Nephron (organoid): ENCODE measurements around the gene KDM5B.

Experiments
- H3K27ac Mint-ChIP-seq, 3 experiments: 2 replicates each; pipeline ENCODE4 v1.8.0; 2020; ENCODE audit warnings: mixed read lengths in 3 of 3, mild to moderate bottlenecking in 2 of 3, moderate library complexity in 1 of 3
- H3K27me3 Mint-ChIP-seq: 2 replicates; pipeline ENCODE4 v1.8.0; 2021; ENCODE audit warnings: low read depth, mild to moderate bottlenecking, moderate library complexity, mixed read lengths
- H3K36me3 Mint-ChIP-seq: 2 replicates; pipeline ENCODE4 v1.8.0; 2020; ENCODE audit warnings: low read depth, mixed read lengths
- H3K4me1 Mint-ChIP-seq: 2 replicates; pipeline ENCODE4 v1.8.0; 2020; ENCODE audit warnings: mixed read lengths
- H3K4me3 Mint-ChIP-seq, 3 experiments: 2 replicates each; pipeline ENCODE4 v1.8.0; 2020; ENCODE audit warnings: mild to moderate bottlenecking in 3 of 3, mixed read lengths in 3 of 3, moderate library complexity in 2 of 3
- H3K9me3 Mint-ChIP-seq: 2 replicates; pipeline ENCODE4 v1.8.0; 2020; ENCODE audit warnings: mixed read lengths
- CTCF ChIP-seq, 3 experiments: fragments of 200-600 bp; sonication (generic); IDR thresholded peaks; one replicate each; pipeline ENCODE4 v1.5.0; 2021; ENCODE audit warnings: antibody characterized with exemption in 3 of 3; ENCODE audit not compliant: unreplicated experiment in 3 of 3

KDM5B gene

DNA sequence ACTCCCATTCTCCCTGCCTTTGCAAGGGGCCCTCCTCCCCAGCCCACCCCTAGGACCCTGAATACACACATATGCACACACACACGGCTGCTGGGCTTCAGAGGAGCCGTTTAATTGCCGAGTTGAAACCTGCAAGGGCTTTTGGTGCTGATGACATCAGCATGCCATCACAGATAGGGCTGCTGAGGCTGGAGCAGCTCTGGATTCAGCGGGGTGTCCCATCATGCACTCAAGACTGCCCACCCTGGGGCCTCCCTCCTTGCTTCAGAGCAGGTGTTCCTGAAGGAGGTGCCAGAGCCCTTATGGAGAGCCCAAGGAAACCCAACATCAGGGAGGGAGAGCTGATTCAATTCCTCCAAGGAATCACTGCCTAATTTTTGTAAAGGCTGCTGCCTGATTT, 103.6 kb downstream of the KDM5B start:
- Mint-ChIP-seq H3K36me3 (no peaks in the 10 kb centered on the region), H3K27ac (no peak overlapping the region), H3K4me1 (no peaks in the 10 kb centered on the region), H3K9me3 (no peaks in the 10 kb centered on the region), H3K27me3 (peaks cover 67% of the 10 kb centered on the region), H3K4me3 (no peak overlapping the region)
- TF ChIP-seq CTCF (IDR thresholded peaks at IDR 0.05; ENCODE audit: unreplicated experiment in 3 of 3): no peak

DNA sequence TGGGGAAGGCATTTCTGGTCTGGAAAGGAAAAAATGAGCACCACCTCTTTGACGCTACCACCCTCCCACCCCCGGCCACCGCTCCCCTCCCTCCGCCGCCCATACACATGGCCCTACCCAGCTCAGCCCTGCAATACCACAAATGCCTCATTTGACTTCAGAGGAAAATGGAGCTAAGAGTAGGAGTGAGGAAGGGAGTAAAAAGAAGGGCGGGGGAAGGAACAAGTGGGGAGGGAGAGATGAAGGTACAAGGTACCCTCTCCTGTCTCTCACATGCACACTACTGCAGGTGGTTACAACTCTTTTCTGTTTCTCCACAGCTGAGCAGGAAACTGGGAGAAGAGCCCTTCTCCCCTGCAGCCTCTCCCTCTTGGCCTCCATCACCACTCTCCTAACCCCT, 105.0 kb downstream of the KDM5B start:
- peaks cover 55% of the 10 kb centered on the region for H3K27me3 Mint-ChIP-seq
- H3K4me1 Mint-ChIP-seq: no peaks in the 10 kb centered on the region
- no peaks in the 10 kb centered on the region for H3K36me3 Mint-ChIP-seq
- no peak for TF ChIP-seq CTCF (IDR thresholded peaks at IDR 0.05; ENCODE audit: unreplicated experiment in 3 of 3)
- no peak overlapping the region for H3K4me3 Mint-ChIP-seq
- no peaks in the 10 kb centered on the region for H3K9me3 Mint-ChIP-seq
- H3K27ac Mint-ChIP-seq: no peak overlapping the region

DNA sequence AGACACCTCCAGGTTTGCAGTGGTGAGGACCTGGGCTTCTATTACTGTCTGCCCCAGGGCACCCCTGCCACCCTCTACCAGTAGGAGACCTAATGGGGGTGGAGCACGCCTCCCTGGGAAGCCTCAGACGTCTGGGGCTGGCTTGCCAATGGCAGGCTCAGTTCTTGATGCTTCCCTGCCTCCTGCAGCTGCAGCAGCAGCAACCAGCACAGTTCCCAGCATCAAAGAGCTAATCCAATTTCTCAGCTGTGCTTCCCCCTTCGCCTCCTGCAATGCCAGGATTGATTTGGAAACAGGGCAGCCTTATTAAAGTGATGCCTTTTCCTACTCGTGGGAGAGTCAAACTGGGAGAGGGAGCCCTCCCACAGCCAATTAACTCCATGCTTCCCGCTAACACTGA, 106.1 kb downstream of the KDM5B start:
- no peaks in the 10 kb centered on the region for H3K9me3 Mint-ChIP-seq
- no peaks in the 10 kb centered on the region for H3K36me3 Mint-ChIP-seq
- H3K27ac Mint-ChIP-seq: no peak overlapping the region
- no peaks in the 10 kb centered on the region for H3K4me1 Mint-ChIP-seq
- peaks cover 53% of the 10 kb centered on the region for H3K27me3 Mint-ChIP-seq
- no peak overlapping the region for H3K4me3 Mint-ChIP-seq
- no peak for TF ChIP-seq CTCF (IDR thresholded peaks at IDR 0.05; ENCODE audit: unreplicated experiment in 3 of 3)

DNA sequence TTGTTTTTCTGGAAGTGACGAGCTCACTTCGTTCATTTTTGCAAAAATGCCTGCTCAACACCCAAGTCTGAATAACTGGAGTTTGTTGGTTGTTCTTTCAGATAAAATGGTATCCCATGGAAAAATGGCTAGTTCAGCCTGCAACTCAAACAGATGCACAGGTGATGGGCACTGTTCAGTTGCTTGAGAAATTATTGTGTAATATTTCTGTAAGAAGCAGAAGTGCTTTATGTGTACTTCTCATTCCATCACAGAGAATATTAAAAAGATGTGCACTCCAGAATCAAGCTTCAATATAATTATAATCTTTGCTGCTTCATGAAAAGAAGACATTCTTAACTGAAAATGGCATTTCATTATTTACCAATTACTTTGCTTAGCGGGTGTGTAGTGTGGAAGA, 107.0 kb downstream of the KDM5B start:
- Mint-ChIP-seq H3K9me3 (no peaks in the 10 kb centered on the region), H3K36me3 (no peaks in the 10 kb centered on the region), H3K4me1 (no peaks in the 10 kb centered on the region), H3K4me3 (no peak overlapping the region), H3K27me3 (peaks cover 50% of the 10 kb centered on the region), H3K27ac (no peak overlapping the region)
- TF ChIP-seq CTCF (IDR thresholded peaks at IDR 0.05; ENCODE audit: unreplicated experiment in 3 of 3): no peak

- H3K27me3 Mint-ChIP-seq: peaks cover 49% of the 10 kb centered on the region
- TF ChIP-seq CTCF (IDR thresholded peaks at IDR 0.05; ENCODE audit: unreplicated experiment in 3 of 3): no peak
- no peak overlapping the region for H3K4me3 Mint-ChIP-seq
- H3K9me3 Mint-ChIP-seq: no peaks in the 10 kb centered on the region
- H3K4me1 Mint-ChIP-seq: no peaks in the 10 kb centered on the region
- H3K36me3 Mint-ChIP-seq: no peaks in the 10 kb centered on the region
- no peak overlapping the region for H3K27ac Mint-ChIP-seq
Observed at GRCh38 chr1:202700061-202700460, 108.2 kb downstream of the KDM5B start.

DNA sequence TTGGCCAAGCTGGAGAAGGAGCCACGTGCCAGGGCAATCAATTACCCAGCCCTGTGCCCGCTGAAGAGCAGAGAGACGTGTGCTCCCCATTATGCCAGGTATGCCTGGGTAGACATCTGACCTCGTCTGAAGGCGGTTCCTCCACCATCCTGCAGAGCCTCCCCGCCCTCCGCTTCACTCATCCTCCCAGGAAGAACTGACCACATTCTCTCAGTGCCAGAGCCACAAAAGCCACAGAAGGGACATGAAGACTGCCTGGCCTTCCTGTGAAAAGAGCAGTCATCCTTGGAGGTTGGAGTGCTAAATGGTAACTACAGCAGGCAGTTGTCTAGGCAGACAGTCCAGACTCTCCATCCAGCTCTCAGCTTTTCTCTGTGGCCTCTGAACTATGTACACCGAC, 109.9 kb downstream of the KDM5B start:
- H3K4me3 Mint-ChIP-seq: no peak overlapping the region
- no peak for TF ChIP-seq CTCF (IDR thresholded peaks at IDR 0.05; ENCODE audit: unreplicated experiment in 3 of 3)
- H3K4me1 Mint-ChIP-seq: no peaks in the 10 kb centered on the region
- no peaks in the 10 kb centered on the region for H3K9me3 Mint-ChIP-seq
- no peak overlapping the region for H3K27ac Mint-ChIP-seq
- H3K36me3 Mint-ChIP-seq: no peaks in the 10 kb centered on the region
- peaks cover 44% of the 10 kb centered on the region for H3K27me3 Mint-ChIP-seq
